22Rv1 (cell line): Measurements from ENCODE around the gene PIK3R1.

Experiments
- CTCF ChIP-seq: fragments of 450-650 bp; IDR thresholded peaks from 2 replicates; pipeline ENCODE4 v1.5.1; 2017; ENCODE audit warnings: mild to moderate bottlenecking
- ZFX ChIP-seq: fragments of 450-650 bp; IDR thresholded peaks from 2 replicates; pipeline ENCODE4 v1.6.1; 2017; ENCODE audit warnings: antibody characterized with exemption, borderline replicate concordance

DNA sequence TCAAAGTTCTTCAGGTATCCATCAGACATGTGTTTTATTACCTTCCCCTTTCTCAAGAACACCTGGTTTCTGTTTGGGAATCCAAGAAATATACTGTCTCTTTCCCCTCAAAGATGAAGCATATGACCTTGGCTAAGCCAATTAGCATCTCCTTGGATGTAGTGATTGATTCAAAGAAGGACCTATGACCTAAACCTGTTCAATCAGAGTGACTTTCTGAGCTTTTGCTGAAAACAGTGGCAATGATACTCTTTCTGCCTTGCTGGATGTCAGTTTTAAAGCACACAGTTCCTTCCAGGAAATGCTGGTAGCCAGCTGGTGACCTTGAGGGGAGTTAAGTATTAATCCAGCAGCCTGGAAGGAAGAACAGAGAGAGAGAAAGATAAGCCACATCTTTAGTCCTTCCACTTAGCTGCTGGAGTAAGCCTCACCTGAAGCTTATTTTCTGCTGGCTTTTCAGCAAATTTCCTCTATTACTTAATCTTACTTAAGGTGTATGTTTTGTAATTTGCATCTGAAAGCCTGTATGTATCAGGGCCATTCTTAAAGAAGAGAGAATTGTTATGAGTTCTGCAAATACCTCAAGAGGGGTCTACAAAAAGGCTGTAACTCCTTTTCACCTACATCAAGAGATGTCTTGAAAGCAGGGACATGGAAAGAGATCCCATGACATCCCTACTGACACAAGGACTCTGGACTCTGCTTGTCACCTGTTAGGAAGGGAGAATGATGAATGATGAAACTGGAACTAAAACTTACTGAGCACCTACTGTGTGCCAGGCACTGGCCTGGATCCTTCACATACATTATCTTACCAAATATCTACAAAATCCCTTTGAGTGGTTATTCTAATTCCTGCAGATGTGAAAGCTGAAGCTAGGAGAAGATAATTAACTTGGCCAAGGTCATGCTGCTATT is 35.2 kb upstream of the PIK3R1 start:
- TF ChIP-seq CTCF (no peak), ZFX (no peak)
